IMR-90 (cell line): Measurements from ENCODE around the gene ITGB1. TPM values are rescaled to one million over a fixed set of nuclear protein-coding genes. Genes with fewer than 3 reads are reported as not detected.

Experiments used
- ATAC-seq: fragments of 200-7000 bp; cut with Tn5 transposase; 2 replicates; pipeline ENCODE4 v1.9.1; 2020; ENCODE audit warnings: low read depth, mild to moderate bottlenecking, moderate library complexity
- BruUV-seq: library from RNA; stranded (reverse); fragments of 400-500 nt; replicated peaks from 2 replicates; lab custom pipeline; 2021; lab: Mats Ljungman, UMichigan
- CTCF ChIA-PET: fragments of 300-600 bp; formaldehyde crosslinking; extraction: SDS; loops from one replicate; lab custom pipeline; 2021; ENCODE audit warnings: antibody characterized with exemption; lab: Yijun Ruan, JAX
- POLR2A ChIA-PET: fragments of 300-600 bp; sonication (Branson Sonifier 250); formaldehyde crosslinking; loops from one replicate; lab custom pipeline; 2022; ENCODE audit warnings: antibody characterized with exemption; ENCODE audit not compliant: unreplicated experiment; lab: Charles Lee
- DNase-seq: peaks from one replicate; pipeline ENCODE4 v3.0.0; 2013
- H2AFZ ChIP-seq: replicated peaks from 2 replicates; pipeline ENCODE3; 2013; ENCODE audit warnings: low read length, mild to moderate bottlenecking; ENCODE audit not compliant: poor library complexity
- H2AK5ac ChIP-seq: 2 replicates; pipeline ENCODE4 v1.6.1; 2013; ENCODE audit warnings: low read depth, low read length, inconsistent platforms
- H2AK9ac ChIP-seq: replicated peaks from 2 replicates; pipeline ENCODE3; 2013; ENCODE audit warnings: mild to moderate bottlenecking, low read depth, low read length, moderate library complexity; ENCODE audit not compliant: poor library complexity
- H2BK120ac ChIP-seq: 2 replicates; pipeline ENCODE4 v1.6.1; 2013; ENCODE audit warnings: low read depth, low read length, inconsistent platforms
- H2BK15ac ChIP-seq: 3 replicates; pipeline ENCODE4 v1.6.1; 2013; ENCODE audit warnings: low read depth, low read length, inconsistent platforms
- H2BK20ac ChIP-seq: 2 replicates; pipeline ENCODE4 v1.6.1; 2013; ENCODE audit warnings: low read depth, mild to moderate bottlenecking, inconsistent platforms, low read length, moderate library complexity
- H2BK5ac ChIP-seq: 2 replicates; pipeline ENCODE4 v1.6.1; 2013; ENCODE audit warnings: mild to moderate bottlenecking, low read depth, low read length, inconsistent platforms; ENCODE audit not compliant: poor library complexity, severe bottlenecking
- H3K14ac ChIP-seq: replicated peaks from 2 replicates; pipeline ENCODE4 v1.6.1; 2013; ENCODE audit warnings: low read depth, low read length, inconsistent platforms
- H3K18ac ChIP-seq: 2 replicates; pipeline ENCODE4 v1.6.1; 2013; ENCODE audit warnings: low read depth, low read length, control low read depth
- H3K23ac ChIP-seq: 2 replicates; pipeline ENCODE4 v1.6.1; 2013; ENCODE audit warnings: low read depth, low read length, inconsistent platforms
- H3K27ac ChIP-seq: 2 replicates; pipeline ENCODE4 v1.5.1; 2013; ENCODE audit warnings: mild to moderate bottlenecking, control low read depth, low read length; ENCODE audit not compliant: insufficient read depth
- H3K27me3 ChIP-seq: 2 replicates; pipeline ENCODE4 v1.6.1; 2013; ENCODE audit warnings: low read length; ENCODE audit not compliant: control insufficient read depth, insufficient read depth
- H3K36me3 ChIP-seq: 2 replicates; pipeline ENCODE4 v1.6.1; 2013; ENCODE audit warnings: low read length, mixed read lengths; ENCODE audit not compliant: control insufficient read depth, insufficient read depth
- H3K4ac ChIP-seq: 2 replicates; pipeline ENCODE4 v1.6.1; 2013; ENCODE audit warnings: low read depth, low read length, inconsistent platforms
- H3K4me1 ChIP-seq: 2 replicates; pipeline ENCODE4 v1.6.1; 2013; ENCODE audit warnings: low read length, mixed read lengths; ENCODE audit not compliant: control insufficient read depth, insufficient read depth
- H3K4me2 ChIP-seq: 2 replicates; pipeline ENCODE4 v1.6.1; 2013; ENCODE audit warnings: low read depth, mild to moderate bottlenecking, control low read depth, low read length, moderate library complexity
- H3K4me3 ChIP-seq: 2 replicates; pipeline ENCODE4 v1.5.1; 2013; ENCODE audit warnings: low read depth, mild to moderate bottlenecking, control low read depth, low read length, moderate library complexity; ENCODE audit not compliant: insufficient read depth
- H3K56ac ChIP-seq: 2 replicates; pipeline ENCODE4 v1.6.1; 2013; ENCODE audit warnings: low read length, inconsistent platforms; ENCODE audit not compliant: insufficient read depth; ENCODE audit errors: extremely low read depth
- H3K79me1 ChIP-seq, 2 experiments: 2 replicates each; pipeline ENCODE4 v1.6.1; 2013; ENCODE audit warnings: low read length in 2 of 2, inconsistent platforms in 1 of 2, low read depth in 1 of 2
- H3K9ac ChIP-seq: 2 replicates; pipeline ENCODE4 v1.6.1; 2013; ENCODE audit warnings: low read depth, low read length, control low read depth
- H3K9me1 ChIP-seq: 2 replicates; pipeline ENCODE4 v1.6.1; 2013; ENCODE audit warnings: low read length, inconsistent platforms; ENCODE audit not compliant: insufficient read depth
- H3K9me3 ChIP-seq: 2 replicates; pipeline ENCODE4 v1.6.1; 2013; ENCODE audit warnings: low read length; ENCODE audit not compliant: control insufficient read depth, insufficient read depth
- H4K20me1 ChIP-seq: 2 replicates; pipeline ENCODE4 v1.6.1; 2013; ENCODE audit warnings: low read length, inconsistent platforms; ENCODE audit not compliant: insufficient read depth
- H4K5ac ChIP-seq: 2 replicates; pipeline ENCODE4 v1.6.1; 2013; ENCODE audit warnings: mild to moderate bottlenecking, low read depth, low read length, control low read depth
- H4K8ac ChIP-seq, 2 experiments: 2 replicates each; pipeline ENCODE4 v1.6.1; 2013; ENCODE audit warnings: low read depth in 2 of 2, low read length in 2 of 2, control low read depth in 1 of 2, inconsistent platforms in 1 of 2
- H4K91ac ChIP-seq: 2 replicates; pipeline ENCODE4 v1.6.1; 2013; ENCODE audit warnings: low read depth, low read length, inconsistent platforms; ENCODE audit not compliant: insufficient read depth
- CEBPB ChIP-seq: IDR thresholded peaks from 2 replicates; pipeline ENCODE4 v1.6.1; 2012; ENCODE audit warnings: low read depth, low read length, improper control_type of control experiment
- CHD1 ChIP-seq: IDR thresholded peaks from 2 replicates; pipeline ENCODE4 v1.6.1; 2012; ENCODE audit warnings: low read depth, low read length, improper control_type of control experiment
- ELK1 ChIP-seq: fragments of 150-350 bp; IDR thresholded peaks from 2 replicates; pipeline ENCODE4 v1.6.1; 2016; ENCODE audit warnings: low read depth, mild to moderate bottlenecking, low read length, moderate library complexity, borderline replicate concordance
- MAZ ChIP-seq: IDR thresholded peaks from 2 replicates; pipeline ENCODE4 v1.6.1; 2012; ENCODE audit warnings: low read depth, mild to moderate bottlenecking, low read length, improper control_type of control experiment, moderate library complexity, borderline replicate concordance
- MXI1 ChIP-seq: IDR thresholded peaks from 2 replicates; pipeline ENCODE4 v1.6.1; 2012; ENCODE audit warnings: low read depth, mild to moderate bottlenecking, low read length, moderate library complexity, borderline replicate concordance
- NFE2L2 ChIP-seq: fragments of 150-350 bp; IDR thresholded peaks from 2 replicates; pipeline ENCODE4 v1.6.1; 2016; ENCODE audit warnings: low read depth, mild to moderate bottlenecking, low read length
- POLR2A ChIP-seq: IDR thresholded peaks from 2 replicates; pipeline ENCODE4 v1.6.1; 2012; ENCODE audit warnings: mild to moderate bottlenecking, low read depth, low read length
- RAD21 ChIP-seq: IDR thresholded peaks from 2 replicates; pipeline ENCODE4 v1.6.1; 2012; ENCODE audit warnings: low read length, improper control_type of control experiment
- RCOR1 ChIP-seq: IDR thresholded peaks from 2 replicates; pipeline ENCODE4 v1.6.1; 2012; ENCODE audit warnings: mild to moderate bottlenecking, low read length, improper control_type of control experiment; ENCODE audit not compliant: insufficient replicate concordance
- SMC3 ChIP-seq: fragments of 150-350 bp; IDR thresholded peaks from 2 replicates; pipeline ENCODE4 v1.6.1; 2016; ENCODE audit warnings: low read depth, mild to moderate bottlenecking, antibody characterized with exemption, low read length, moderate library complexity
- WGBS, 2 experiments: methylation state at CpG; one replicate each; pipeline versions ENCODE4 v1.1.5 to v1.1.7; 2013; ENCODE audit warnings: missing lambda C conversion rate in 2 of 2; ENCODE audit not compliant: insufficient read length in 1 of 2; ENCODE audit errors: extremely low coverage in 2 of 2; 5-methylcytosine and 5-hydroxymethylcytosine counted together
- dilution Hi-C: fragments of 300-500 bp; cut with HindIII; formaldehyde crosslinking; loops from one replicate; pipeline ENCODE4 v1.14.3; 2018; ENCODE audit warnings: low sequenced_read_pairs; ENCODE audit not compliant: unreplicated experiment
- in situ Hi-C: fragments of 300-500 bp; cut with MboI; formaldehyde crosslinking; loops from 3 replicates; pipeline ENCODE4 v1.14.3; 2019; ENCODE audit warnings: low sequenced_read_pairs, inconsistent platforms, mixed read lengths
- intact Hi-C: fragments of 100-400 bp; cut with micrococcal nuclease; formaldehyde crosslinking; loops from 2 replicates; pipeline ENCODE4 v1.10.0; 2022
- polyA plus RNA-seq, 3 experiments: library from polyadenylated mRNA; depleted of rRNA; stranded (reverse); fragments of >200 nt; gene quantifications; 2 replicates each; pipeline ENCODE4 v1.2.3, GENCODE V29; 2012; ENCODE audit warnings: low replicate concordance in 1 of 3
- total RNA-seq: library from RNA; depleted of rRNA; stranded (reverse); fragments of >200 nt; gene quantifications from 2 replicates; pipeline ENCODE4 v1.2.3, GENCODE V29; 2012
- TF ChIP-seq, protein P1 (sequence below): fragments of 150-350 bp; IDR thresholded peaks from 2 replicates; pipeline ENCODE4 v1.6.1; 2017; ENCODE audit warnings: mild to moderate bottlenecking, antibody characterized with exemption, low read length, low read depth

The ITGB1 gene
- total and polyA plus RNA-seq, 2 of the 4 experiments (the other 2 are of a cell fraction): 1,331 to 2,066 TPM

DNA sequence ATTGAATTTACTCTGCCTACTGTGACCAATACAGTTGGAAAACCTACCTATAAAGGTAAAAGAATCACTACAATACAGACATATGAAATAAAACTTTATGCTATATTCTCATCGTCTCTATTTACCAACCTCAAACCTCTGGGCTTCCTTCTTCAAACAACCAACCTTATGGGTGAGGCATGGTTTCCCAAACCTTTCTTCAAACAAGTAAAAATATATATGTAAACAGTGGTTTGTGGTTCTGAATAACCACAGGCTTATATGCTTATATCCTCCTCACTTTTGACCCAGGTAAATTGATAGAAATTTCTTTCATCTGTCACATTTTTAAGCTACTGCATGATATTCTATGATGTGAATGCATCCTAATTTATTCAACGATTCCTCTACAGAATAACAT lies 103.6 kb downstream of the ITGB1 start:
- Histone ChIP-seq H2BK15ac (no peak overlapping the region), H3K23ac (no peak overlapping the region), H4K8ac (no peak overlapping the region), H2BK120ac (no peak overlapping the region), H4K20me1 (no peaks in the 10 kb centered on the region), H3K4me3 (no peak overlapping the region), H3K14ac (no peak overlapping the region), H3K56ac (no peak overlapping the region), H4K91ac (no peak overlapping the region), H3K4me1 (no peaks in the 10 kb centered on the region), H3K9ac (no peak overlapping the region), H3K79me1 (no peaks in the 10 kb centered on the region), H3K9me1 (no peaks in the 10 kb centered on the region), H2AFZ (no peak overlapping the region), H3K4me2 (no peak overlapping the region), H2BK20ac (no peak overlapping the region), H3K9me3 (no peaks in the 10 kb centered on the region), H3K18ac (no peak overlapping the region), H3K27me3 (no peaks in the 10 kb centered on the region), H2AK9ac (no peak overlapping the region), H2AK5ac (no peak overlapping the region), H3K36me3 (no peaks in the 10 kb centered on the region), H3K27ac (no peak overlapping the region), H3K4ac (no peak overlapping the region), H4K5ac (no peak overlapping the region), H2BK5ac (no peak overlapping the region)
- dilution Hi-C loops: no loop called here
- in situ Hi-C loops: no loop called here
- intact Hi-C loops: loop anchor here (5.0 kb wide), 1 partner anchor 42 kb away; no protein-coding TSS in a partner anchor
- no CpG with 5 or more reads among the region's 2 CpGs for WGBS, 2 experiments
- no TSS peak for BruUV-seq
- CTCF ChIA-PET: no interaction called here
- no peak for TF ChIP-seq ELK1
- TF ChIP-seq RAD21: no peak
- TF ChIP-seq MAZ: no peak
- TF ChIP-seq SMC3: no peak
- no peak for TF ChIP-seq NFE2L2
- no peak for TF ChIP-seq RCOR1
- TF ChIP-seq CHD1: no peak
- TF ChIP-seq, protein P1, sequence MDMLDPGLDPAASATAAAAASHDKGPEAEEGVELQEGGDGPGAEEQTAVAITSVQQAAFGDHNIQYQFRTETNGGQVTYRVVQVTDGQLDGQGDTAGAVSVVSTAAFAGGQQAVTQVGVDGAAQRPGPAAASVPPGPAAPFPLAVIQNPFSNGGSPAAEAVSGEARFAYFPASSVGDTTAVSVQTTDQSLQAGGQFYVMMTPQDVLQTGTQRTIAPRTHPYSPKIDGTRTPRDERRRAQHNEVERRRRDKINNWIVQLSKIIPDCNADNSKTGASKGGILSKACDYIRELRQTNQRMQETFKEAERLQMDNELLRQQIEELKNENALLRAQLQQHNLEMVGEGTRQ: no peak
- TF ChIP-seq POLR2A: no peak
- TF ChIP-seq CEBPB: no peak
- no peak for TF ChIP-seq MXI1
- ATAC-seq (no peak), DNase-seq (no peak)
- POLR2A ChIA-PET: no interaction called here
